Measurements from ENCODE around the gene DBI.

GRCh38 chr2:119376810-119377209 lies 10.0 kb downstream of the DBI start:
- TF ChIP-seq EZH2 (IDR thresholded peaks at IDR 0.05; ENCODE audit: borderline replicate concordance, low read depth, low read length, poor library complexity, severe bottlenecking): no peak
- TF ChIP-seq CTCF (conservative IDR thresholded peaks at IDR 0.05; ENCODE audit: low read depth, low read length): no peak
